SJSA1 (cell line): ENCODE results near the gene C8A. TPM values are rescaled to one million over a fixed set of nuclear protein-coding genes. Genes with fewer than 3 reads are reported as not detected.

Experiments used
- DNase-seq, 2 experiments: peaks; one replicate each; pipeline ENCODE4 v3.0.0-alpha.2; 2015 to 2020; ENCODE audit warnings: low spot score in 2 of 2, low read depth in 1 of 2
- H3K27ac ChIP-seq: fragments of 250-450 bp; sonication (Bioruptor Pico); 2 replicates; pipeline ENCODE4 v1.5.1; 2020; ENCODE audit warnings: mild to moderate bottlenecking, moderate library complexity
- H3K27me3 ChIP-seq: fragments of 250-450 bp; sonication (Bioruptor Pico); replicated peaks from 2 replicates; pipeline ENCODE4 v1.5.1; 2020; ENCODE audit warnings: mild to moderate bottlenecking, moderate library complexity
- H3K36me3 ChIP-seq: fragments of 250-450 bp; sonication (Bioruptor Pico); 2 replicates; pipeline ENCODE4 v1.5.1; 2020; ENCODE audit warnings: mild to moderate bottlenecking
- H3K4me1 ChIP-seq: fragments of 250-450 bp; sonication (Bioruptor Pico); replicated peaks from 2 replicates; pipeline ENCODE4 v1.6.1; 2021; ENCODE audit warnings: mild to moderate bottlenecking
- H3K4me3 ChIP-seq: fragments of 250-450 bp; sonication (Bioruptor Pico); 2 replicates; pipeline ENCODE4 v1.5.1; 2020; ENCODE audit warnings: mild to moderate bottlenecking
- H3K9me3 ChIP-seq: fragments of 250-450 bp; sonication (Bioruptor Pico); replicated peaks from 2 replicates; pipeline ENCODE4 v1.5.1; 2020; ENCODE audit warnings: mild to moderate bottlenecking
- total RNA-seq: library from RNA; depleted of rRNA; stranded (reverse); fragments of >200 nt; shearing (Covaris generic); gene quantifications from 2 replicates; pipeline ENCODE4 v1.2.3, GENCODE V29; 2014

The C8A gene
- total RNA-seq, 1 experiment from 2014 or later = not detected

DNA sequence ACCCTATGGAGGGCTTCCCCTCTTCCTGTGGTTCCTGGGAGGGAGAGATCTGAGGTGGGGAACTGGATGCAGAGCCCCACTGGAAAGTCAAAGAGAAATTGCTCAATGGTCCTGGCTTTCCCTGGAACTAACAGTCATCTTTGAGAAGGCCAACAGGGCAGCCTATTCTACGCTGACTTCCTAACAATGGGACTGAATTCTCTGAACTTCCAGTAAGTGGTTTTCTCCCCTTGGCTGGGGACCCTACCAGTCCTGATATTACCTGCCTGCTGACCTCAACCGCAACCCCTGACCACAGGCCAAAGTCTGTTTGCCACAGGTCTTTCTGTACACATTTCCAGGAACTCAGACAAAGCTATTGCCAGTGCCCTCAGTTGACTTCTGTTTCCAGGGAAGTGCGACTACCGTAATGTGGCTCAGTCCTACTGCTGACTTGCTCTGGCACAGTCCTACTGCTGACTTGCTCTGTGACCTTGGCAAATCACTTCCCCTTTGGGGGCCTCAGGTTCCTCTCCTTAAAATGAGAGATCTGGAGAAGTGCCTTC is 55.9 kb downstream of the C8A start:
- Histone ChIP-seq H3K36me3 (no peaks in the 10 kb centered on the region), H3K27me3 (no peaks in the 10 kb centered on the region), H3K4me1 (no peaks in the 10 kb centered on the region), H3K4me3 (no peak overlapping the region), H3K27ac (no peak overlapping the region), H3K9me3 (no peaks in the 10 kb centered on the region)
- no peak for DNase-seq

DNA sequence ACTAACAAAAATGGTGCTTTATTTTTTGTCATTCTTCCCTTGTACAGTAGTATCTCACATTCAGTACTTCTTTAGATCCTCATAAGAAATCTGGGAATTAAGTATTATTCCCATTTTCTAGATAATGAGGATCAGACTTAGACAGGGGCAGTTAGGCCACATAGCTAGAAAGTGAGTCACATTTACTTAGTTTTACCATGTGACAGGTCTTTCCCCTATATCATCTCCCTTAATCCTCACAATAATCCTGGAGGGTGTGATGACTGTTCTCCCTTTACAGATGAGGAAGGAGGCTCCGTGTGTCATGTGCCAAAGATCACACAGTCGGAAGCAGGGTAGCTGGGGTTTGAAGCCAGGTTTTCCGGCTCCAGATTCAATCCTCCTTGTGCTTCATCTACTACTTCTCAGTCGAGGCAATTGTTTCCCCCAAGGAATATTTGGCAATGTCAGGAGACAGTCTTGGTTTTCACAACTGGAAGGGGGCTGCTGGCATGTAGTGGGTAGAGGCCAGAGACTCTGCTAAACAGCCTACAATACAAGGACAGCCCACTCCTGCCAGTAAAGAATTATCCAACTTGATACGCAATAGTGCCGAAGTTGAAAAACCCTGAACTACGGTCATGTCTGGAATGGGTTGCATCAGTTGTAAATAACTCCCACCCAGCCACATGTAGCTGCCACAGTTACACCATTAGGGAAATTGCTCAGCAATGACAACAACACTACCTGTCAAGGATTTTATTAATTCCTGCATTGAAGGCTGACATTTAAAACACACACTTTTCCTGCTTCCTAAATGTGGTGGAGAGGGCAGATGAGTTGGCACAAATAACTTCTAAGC is 56.7 kb downstream of the C8A start:
- H3K27me3 ChIP-seq = no peaks in the 10 kb centered on the region
- H3K4me1 ChIP-seq = no peaks in the 10 kb centered on the region
- H3K4me3 ChIP-seq = no peak overlapping the region
- H3K27ac ChIP-seq = no peak overlapping the region
- no peak for DNase-seq
- H3K36me3 ChIP-seq = no peaks in the 10 kb centered on the region
- no peaks in the 10 kb centered on the region for H3K9me3 ChIP-seq

DNA sequence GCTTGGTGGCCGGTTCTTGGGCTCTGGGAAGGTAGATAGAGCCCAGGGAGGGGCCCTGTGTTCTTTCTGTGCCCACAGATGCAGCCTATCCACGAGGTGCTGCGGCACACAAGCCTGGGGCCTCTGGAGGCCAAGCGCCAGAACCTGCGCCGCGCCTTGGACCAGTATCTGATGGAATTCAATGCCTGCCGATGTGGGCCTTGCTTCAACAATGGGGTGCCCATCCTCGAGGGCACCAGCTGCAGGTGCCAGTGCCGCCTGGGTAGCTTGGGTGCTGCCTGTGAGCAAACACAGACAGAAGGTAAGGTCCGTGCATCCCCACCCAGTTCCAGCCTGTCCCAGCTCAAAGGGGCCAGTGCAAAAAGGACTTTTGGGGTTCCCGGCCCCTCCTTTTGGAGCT is 57.7 kb downstream of the C8A start:
- no peak overlapping the region for H3K27ac ChIP-seq
- no peak overlapping the region for H3K4me3 ChIP-seq
- no peaks in the 10 kb centered on the region for H3K9me3 ChIP-seq
- no peaks in the 10 kb centered on the region for H3K27me3 ChIP-seq
- no peaks in the 10 kb centered on the region for H3K36me3 ChIP-seq
- no peaks in the 10 kb centered on the region for H3K4me1 ChIP-seq
- no peak for DNase-seq

DNA sequence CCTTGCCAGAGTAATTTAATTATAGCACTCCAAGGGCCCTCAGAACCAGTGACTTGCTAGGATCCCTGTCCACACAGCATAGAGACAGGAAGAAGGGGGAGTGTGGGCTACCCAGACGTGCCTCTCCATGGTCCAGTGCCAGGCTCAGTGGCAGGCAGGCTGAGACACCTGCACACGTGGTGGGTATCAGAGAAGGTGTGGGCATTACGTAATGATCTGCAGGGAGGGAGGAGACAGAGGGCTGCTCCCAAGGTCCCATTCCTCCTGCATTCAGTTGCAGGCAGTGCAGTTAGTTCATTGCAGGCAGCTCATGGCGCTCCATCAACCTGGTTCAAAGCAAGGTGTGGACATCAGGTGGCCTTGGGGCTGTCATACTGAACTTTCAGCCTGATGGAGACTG is 61.4 kb downstream of the C8A start:
- H3K9me3 ChIP-seq = no peaks in the 10 kb centered on the region
- no peaks in the 10 kb centered on the region for H3K27me3 ChIP-seq
- H3K4me1 ChIP-seq = no peaks in the 10 kb centered on the region
- no peak overlapping the region for H3K27ac ChIP-seq
- no peak overlapping the region for H3K4me3 ChIP-seq
- no peak for DNase-seq
- no peaks in the 10 kb centered on the region for H3K36me3 ChIP-seq

- no peaks in the 10 kb centered on the region for H3K4me1 ChIP-seq
- H3K9me3 ChIP-seq = no peaks in the 10 kb centered on the region
- DNase-seq = no peak
- H3K36me3 ChIP-seq = no peaks in the 10 kb centered on the region
- no peak overlapping the region for H3K27ac ChIP-seq
- H3K27me3 ChIP-seq = no peaks in the 10 kb centered on the region
- H3K4me3 ChIP-seq = no peak overlapping the region
Measured at GRCh38 chr1:56916630-56917029, 62.0 kb downstream of the C8A start.

GRCh38 chr1:56917356-56917755 is 62.8 kb downstream of the C8A start:
- no peak overlapping the region for H3K27ac ChIP-seq
- no peaks in the 10 kb centered on the region for H3K9me3 ChIP-seq
- H3K27me3 ChIP-seq = no peaks in the 10 kb centered on the region
- no peak for DNase-seq
- H3K36me3 ChIP-seq = no peaks in the 10 kb centered on the region
- H3K4me1 ChIP-seq = no peaks in the 10 kb centered on the region
- no peak overlapping the region for H3K4me3 ChIP-seq

DNA sequence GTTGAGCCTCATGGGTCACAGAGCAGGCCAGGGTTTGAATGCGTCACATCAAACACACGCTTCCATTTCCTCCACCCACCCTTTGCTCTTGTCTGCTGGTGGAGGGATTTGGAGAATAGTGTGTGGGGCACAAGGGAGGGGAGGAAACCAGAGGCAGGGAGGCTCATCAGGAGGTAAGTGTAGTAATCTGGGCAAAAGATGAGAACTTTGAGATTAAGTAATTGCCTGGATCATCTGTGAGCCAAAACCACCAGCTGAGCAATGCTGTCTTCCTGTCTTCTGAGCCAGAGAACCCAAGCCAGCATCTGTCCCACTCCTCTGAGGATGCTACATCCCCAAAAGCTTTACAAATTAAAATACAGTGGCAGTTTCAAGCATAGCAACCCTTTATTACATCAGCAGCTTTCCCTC is 66.0 kb downstream of the C8A start:
- Histone ChIP-seq H3K27ac (no peak overlapping the region), H3K4me1 (no peaks in the 10 kb centered on the region), H3K27me3 (no peaks in the 10 kb centered on the region), H3K9me3 (no peaks in the 10 kb centered on the region), H3K36me3 (no peaks in the 10 kb centered on the region), H3K4me3 (no peak overlapping the region)
- no peak for DNase-seq

DNA sequence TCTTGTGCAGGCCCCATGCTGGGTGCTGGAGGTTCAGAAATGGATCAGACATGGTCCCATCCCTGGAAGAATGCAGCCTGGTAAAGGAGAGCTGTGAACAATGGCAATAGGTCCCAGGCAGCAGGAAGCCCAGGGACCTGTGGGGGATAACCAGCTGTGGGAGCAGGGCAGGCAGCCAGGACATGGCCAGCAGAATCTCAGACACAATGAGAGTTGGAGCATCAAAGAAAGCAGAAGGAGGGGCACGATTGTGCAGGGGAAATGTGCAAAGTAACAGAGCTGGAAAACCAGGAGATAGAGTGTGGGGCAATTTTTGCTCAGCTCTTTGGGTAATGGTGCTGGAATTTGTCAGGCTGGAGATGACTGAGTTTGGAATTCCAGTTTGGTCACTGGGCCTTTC is 66.9 kb downstream of the C8A start:
- DNase-seq = no peak

DNA sequence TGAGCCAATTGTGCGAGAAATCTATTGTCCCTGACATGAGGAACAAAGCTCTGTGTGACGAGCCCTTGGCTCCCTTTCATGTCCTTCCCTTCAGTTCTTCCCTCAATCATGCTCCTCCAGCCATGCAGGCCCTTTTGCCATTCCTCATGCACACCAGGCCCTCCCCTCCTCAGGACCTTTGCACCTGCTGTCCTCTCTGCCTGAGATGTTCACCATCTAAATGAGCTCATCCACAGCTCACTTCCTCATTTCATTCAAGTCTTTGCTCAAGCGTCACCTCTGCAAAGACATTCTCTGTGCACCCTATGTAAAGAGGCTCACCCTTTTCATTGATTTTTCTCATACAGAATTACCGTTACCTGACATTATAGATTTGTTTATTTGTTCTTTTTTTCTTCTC is 67.5 kb downstream of the C8A start:
- Histone ChIP-seq H3K4me1 (no peaks in the 10 kb centered on the region), H3K36me3 (no peaks in the 10 kb centered on the region), H3K9me3 (no peaks in the 10 kb centered on the region), H3K27me3 (no peaks in the 10 kb centered on the region), H3K4me3 (no peak overlapping the region), H3K27ac (no peak overlapping the region)
- no peak for DNase-seq

More for the DNA sequence above, 66.9 kb downstream of the C8A start:
- Histone ChIP-seq H3K9me3 (no peaks in the 10 kb centered on the region), H3K4me1 (no peaks in the 10 kb centered on the region), H3K27me3 (no peaks in the 10 kb centered on the region), H3K27ac (no peak overlapping the region), H3K36me3 (no peaks in the 10 kb centered on the region), H3K4me3 (no peak overlapping the region)

- Histone ChIP-seq H3K4me1 (no peaks in the 10 kb centered on the region), H3K27ac (no peak overlapping the region), H3K4me3 (no peak overlapping the region), H3K27me3 (no peaks in the 10 kb centered on the region), H3K36me3 (no peaks in the 10 kb centered on the region), H3K9me3 (no peaks in the 10 kb centered on the region)
- DNase-seq = no peak
Measured at GRCh38 chr1:56922507-56922906, 67.9 kb downstream of the C8A start.

DNA sequence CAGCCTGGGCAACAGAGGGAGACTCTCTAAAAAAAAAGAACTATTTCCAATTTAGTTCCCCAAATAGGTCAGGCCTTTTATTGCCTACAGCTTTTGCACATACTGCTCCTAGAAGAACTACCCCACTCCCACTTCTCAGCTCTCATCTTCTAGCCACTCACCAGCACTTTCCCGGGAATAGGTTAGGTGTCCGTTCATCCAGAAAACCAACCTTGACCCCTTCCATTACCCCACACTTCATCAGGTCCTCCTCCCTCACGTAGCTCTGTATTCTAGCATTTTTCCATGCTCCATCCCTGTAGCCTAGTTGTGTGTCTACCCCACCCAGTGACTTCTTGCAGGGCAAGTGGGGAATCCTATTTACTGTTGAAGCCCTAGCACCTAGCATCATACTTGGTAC is 68.6 kb downstream of the C8A start:
- Histone ChIP-seq H3K27me3 (no peaks in the 10 kb centered on the region), H3K27ac (no peak overlapping the region), H3K36me3 (no peaks in the 10 kb centered on the region), H3K4me1 (no peaks in the 10 kb centered on the region), H3K9me3 (no peaks in the 10 kb centered on the region), H3K4me3 (no peak overlapping the region)
- DNase-seq = no peak

- Histone ChIP-seq H3K4me3 (no peak overlapping the region), H3K27ac (no peak overlapping the region), H3K27me3 (no peaks in the 10 kb centered on the region), H3K9me3 (no peaks in the 10 kb centered on the region), H3K36me3 (no peaks in the 10 kb centered on the region), H3K4me1 (no peaks in the 10 kb centered on the region)
- no peak for DNase-seq
Measured at GRCh38 chr1:56924116-56924515, 69.5 kb downstream of the C8A start.

DNA sequence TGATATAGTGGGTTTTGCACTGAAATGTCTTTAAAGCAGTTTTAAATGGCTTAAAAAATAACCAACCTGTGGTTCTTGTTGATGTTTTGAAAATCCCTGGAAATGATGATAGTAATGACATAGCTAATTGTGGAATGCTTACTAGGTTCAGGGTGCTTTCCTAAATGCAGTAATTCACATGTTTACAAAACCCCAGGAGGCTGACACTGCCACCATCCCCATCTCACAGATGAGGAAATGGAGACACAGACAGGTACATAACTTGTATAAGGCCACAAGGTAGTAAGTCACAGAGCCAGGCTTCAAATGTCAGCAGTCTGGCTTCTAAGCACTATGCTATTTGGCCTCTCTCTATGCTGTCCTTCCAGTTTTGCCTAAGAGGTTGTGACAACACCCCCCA is 70.6 kb downstream of the C8A start:
- Histone ChIP-seq H3K4me1 (no peaks in the 10 kb centered on the region), H3K9me3 (no peaks in the 10 kb centered on the region), H3K36me3 (no peaks in the 10 kb centered on the region), H3K27ac (no peak overlapping the region), H3K27me3 (no peaks in the 10 kb centered on the region), H3K4me3 (no peak overlapping the region)
- no peak for DNase-seq

- H3K4me1 ChIP-seq = no peaks in the 10 kb centered on the region
- no peaks in the 10 kb centered on the region for H3K36me3 ChIP-seq
- DNase-seq = no peak
- H3K27ac ChIP-seq = no peak overlapping the region
- no peaks in the 10 kb centered on the region for H3K27me3 ChIP-seq
- no peaks in the 10 kb centered on the region for H3K9me3 ChIP-seq
- H3K4me3 ChIP-seq = no peak overlapping the region
Measured at GRCh38 chr1:56927171-56927570, 72.6 kb downstream of the C8A start.

GRCh38 chr1:56927986-56928385 is 73.4 kb downstream of the C8A start:
- Histone ChIP-seq H3K27ac (no peak overlapping the region), H3K4me3 (no peak overlapping the region), H3K36me3 (no peaks in the 10 kb centered on the region), H3K9me3 (no peaks in the 10 kb centered on the region), H3K27me3 (no peaks in the 10 kb centered on the region), H3K4me1 (no peaks in the 10 kb centered on the region)
- DNase-seq = no peak
